Heart right ventricle (tissue), 16 donors: ENCODE data around the gene ELF5. TPM values are rescaled to one million over a fixed set of nuclear protein-coding genes. Genes with fewer than 3 reads are reported as not detected.

ENCODE experiments used
- ATAC-seq, 8 donors: fragments of 200-7000 bp; cut with Tn5 transposase; one replicate each; pipeline ENCODE4 v1.9.1; 2020; ENCODE audit warnings: mild to moderate bottlenecking in 8 of 8, moderate library complexity in 8 of 8, moderate number of reproducible peaks in 1 of 8
- DNase-seq, 2 donors: peaks; one replicate each; pipeline ENCODE4 v3.0.0-alpha.2; 2020
- H3K27ac ChIP-seq, 10 donors: fragments of 200-600 bp; sonication (generic) in 2 of 10; one replicate each; pipeline versions ENCODE4 v1.5.0 to v1.8.0; 2020 to 2022; ENCODE audit warnings: mild to moderate bottlenecking in 3 of 10
- H3K27me3 ChIP-seq, 7 donors: fragments of 200-600 bp; one replicate each; pipeline ENCODE4 v1.8.0; 2021 to 2022; ENCODE audit warnings: mild to moderate bottlenecking in 2 of 7
- H3K36me3 ChIP-seq, 9 donors: fragments of 200-600 bp; sonication (generic) in 1 of 9; one replicate each; pipeline versions ENCODE4 v1.5.0 to v1.8.0; 2020 to 2022; ENCODE audit warnings: mild to moderate bottlenecking in 2 of 9
- H3K4me1 ChIP-seq, 9 donors: fragments of 200-600 bp; sonication (generic) in 1 of 9; one replicate each; pipeline versions ENCODE4 v1.5.0 to v1.8.0; 2020 to 2022; ENCODE audit warnings: mild to moderate bottlenecking in 4 of 9
- H3K4me3 ChIP-seq, 10 donors: fragments of 200-600 bp; sonication (generic) in 2 of 10; one replicate each; pipeline versions ENCODE4 v1.5.0 to v1.8.0; 2020 to 2022; ENCODE audit warnings: mild to moderate bottlenecking in 7 of 10, moderate library complexity in 2 of 10
- H3K9me3 ChIP-seq, 11 donors: fragments of 200-600 bp in 10 of 11; sonication (generic) in 2 of 11; one replicate each; pipeline versions ENCODE4 v1.5.0 to v1.8.0; 2013 to 2022; ENCODE audit warnings: mild to moderate bottlenecking in 2 of 11, control low read depth in 1 of 11, moderate library complexity in 1 of 11
- WGBS, 2 donors: extraction: QIAGEN DNeasy Blood & Tissue Kit; methylation state at CpG; one replicate each; pipeline ENCODE4 v1.1.7; 2013; ENCODE audit warnings: inconsistent platforms in 1 of 2; 5-methylcytosine and 5-hydroxymethylcytosine counted together
- intact Hi-C, 10 donors: fragments of 100-400 bp; cut with DNase I; formaldehyde crosslinking; loops; one replicate each; pipeline versions ENCODE4 v1.11.1 to v1.14.2; 2022
- polyA plus RNA-seq, 2 donors: library from polyadenylated mRNA; stranded (reverse); fragments of 200-250 nt; gene quantifications; one replicate each; pipeline ENCODE4 v1.2.3, GENCODE V29; 2013
- total RNA-seq, 10 donors: library from RNA; stranded (reverse); fragmentation: NEBNext Ultra II Directional in 3 of 10; extraction: Animal tissue kit (Norgen Biotek cat#: 25700) in 3 of 10; gene quantifications; one replicate each; pipeline versions ENCODE4 v1.2.1 to v1.2.4, GENCODE V29; 2021 to 2023
- TF ChIP-seq, protein P1 (sequence below), 9 donors: fragments of 200-600 bp; sonication (generic) in 2 of 9; IDR thresholded peaks; one replicate each; pipeline versions ENCODE4 v1.5.0 to v1.8.0; 2021 to 2022; ENCODE audit warnings: antibody characterized with exemption in 9 of 9, mild to moderate bottlenecking in 5 of 9, moderate library complexity in 1 of 9
- donor health status: Arrhythmogenic right ventricular cardiomyopathy.
- donor health status: ischemic (EF 13 %, LVEDD 7.1; RV severe dilation, severe dysfunction).
- donor health status: healthy with polysubstance abuse.
- donor health status: DM: no; HTN: yes; CAD: no.
- donor health status: DM: no; HTN: no; CAD: no.
- donor health status: ischemic (EF 25% LVEDD 6.9; RV normal size, moderate dysfunction).
- donor health status: ischemic (EF 25% LVEDD 5.7; RV mildly dilated, moderate dysfunction).
- donor health status: healthy.
- donor health status: DM: yes; HTN: yes; CAD: no.
- donor health status: Ischemic cardiomyopathy.
- donor health status: ischemic (EF 35%, LVEDD 5.7; RV mildly dilated, moderate dysfunction).
- donor health status: nonischemic (EF 11% LVEDD 7.7; RV severe dilation, severe dysfunction).
- donor health status: DM: yes; HTN: yes; CAD: no.
- donor health status: PGD.
- donor health status: ischemic (EF 29% LVEDD 5.4; RV normal size, mild dysfunction).
- donor health status: nonischemic (EF 23%, LVEDD 6.1; RV moderate dilation, normal function).

ELF5 gene
- total and polyA plus RNA-seq, 12 donors: not detected

DNA sequence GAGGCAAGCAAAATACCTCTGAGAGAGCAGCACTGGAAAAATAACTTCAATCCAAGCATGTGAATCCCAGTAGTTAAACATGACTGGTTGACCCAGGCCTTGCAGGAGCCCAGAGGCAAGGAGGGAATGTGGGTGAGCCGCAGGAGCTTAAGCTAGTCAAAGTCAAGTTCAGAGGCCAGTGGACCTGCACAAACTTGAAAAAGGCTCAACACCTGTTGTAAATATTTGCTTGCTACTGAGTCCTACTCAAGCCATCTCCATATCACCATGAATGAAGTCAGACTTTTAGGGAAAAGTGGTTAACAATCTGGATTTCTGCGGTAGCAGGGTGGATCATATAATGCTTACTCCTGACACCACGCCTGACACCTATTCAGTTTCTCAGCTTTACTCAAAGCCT, 79.7 kb downstream of the ELF5 start:
- 92 to 95% methylated on average over 3 of the region's 3 CpGs for WGBS, 2 donors
- no peak overlapping the region for H3K4me3 ChIP-seq
- TF ChIP-seq, protein P1, sequence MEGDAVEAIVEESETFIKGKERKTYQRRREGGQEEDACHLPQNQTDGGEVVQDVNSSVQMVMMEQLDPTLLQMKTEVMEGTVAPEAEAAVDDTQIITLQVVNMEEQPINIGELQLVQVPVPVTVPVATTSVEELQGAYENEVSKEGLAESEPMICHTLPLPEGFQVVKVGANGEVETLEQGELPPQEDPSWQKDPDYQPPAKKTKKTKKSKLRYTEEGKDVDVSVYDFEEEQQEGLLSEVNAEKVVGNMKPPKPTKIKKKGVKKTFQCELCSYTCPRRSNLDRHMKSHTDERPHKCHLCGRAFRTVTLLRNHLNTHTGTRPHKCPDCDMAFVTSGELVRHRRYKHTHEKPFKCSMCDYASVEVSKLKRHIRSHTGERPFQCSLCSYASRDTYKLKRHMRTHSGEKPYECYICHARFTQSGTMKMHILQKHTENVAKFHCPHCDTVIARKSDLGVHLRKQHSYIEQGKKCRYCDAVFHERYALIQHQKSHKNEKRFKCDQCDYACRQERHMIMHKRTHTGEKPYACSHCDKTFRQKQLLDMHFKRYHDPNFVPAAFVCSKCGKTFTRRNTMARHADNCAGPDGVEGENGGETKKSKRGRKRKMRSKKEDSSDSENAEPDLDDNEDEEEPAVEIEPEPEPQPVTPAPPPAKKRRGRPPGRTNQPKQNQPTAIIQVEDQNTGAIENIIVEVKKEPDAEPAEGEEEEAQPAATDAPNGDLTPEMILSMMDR (IDR thresholded peaks at IDR 0.05): no peak
- intact Hi-C loops: no loop called here
- no peaks in the 10 kb centered on the region for H3K9me3 ChIP-seq
- DNase-seq: no peak
- no peak overlapping the region for H3K27ac ChIP-seq
- H3K27me3 ChIP-seq: no peaks in the 10 kb centered on the region
- H3K4me1 ChIP-seq: peaks cover 0 to 23% (median 7%) of the 10 kb centered on the region in 9 donors
- no peak for ATAC-seq
- H3K36me3 ChIP-seq: no peaks in the 10 kb centered on the region

DNA sequence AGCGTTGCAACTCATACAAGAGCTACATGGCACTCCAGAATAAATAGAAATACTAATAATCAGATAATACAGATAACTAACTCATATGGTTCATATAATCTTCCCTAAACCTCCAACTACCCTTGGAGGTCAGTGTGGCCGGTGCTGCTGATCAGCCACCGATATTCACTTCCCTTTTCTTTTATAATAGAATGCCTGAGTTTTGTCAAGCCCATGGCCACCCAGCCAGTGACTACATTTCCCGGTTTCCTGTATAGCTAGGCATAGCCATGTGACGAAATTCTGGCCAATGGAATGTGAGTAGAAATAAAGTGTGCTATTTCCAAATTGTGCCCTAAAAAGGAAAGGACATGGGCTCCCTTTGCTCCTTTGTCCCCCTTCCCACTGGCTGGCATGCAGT, 80.8 kb downstream of the ELF5 start:
- no peaks in the 10 kb centered on the region for H3K27me3 ChIP-seq
- H3K27ac ChIP-seq: no peak overlapping the region
- no peaks in the 10 kb centered on the region for H3K36me3 ChIP-seq
- ATAC-seq: no peak
- H3K4me3 ChIP-seq: no peak overlapping the region
- intact Hi-C loops: no loop called here
- H3K4me1 ChIP-seq: peaks cover 0 to 19% (median 2%) of the 10 kb centered on the region in 9 donors
- 77 to 83% methylated on average over 5 of the region's 5 CpGs for WGBS, 2 donors
- no peaks in the 10 kb centered on the region for H3K9me3 ChIP-seq
- DNase-seq: no peak
- TF ChIP-seq, protein P1 (IDR thresholded peaks at IDR 0.05): no peak

DNA sequence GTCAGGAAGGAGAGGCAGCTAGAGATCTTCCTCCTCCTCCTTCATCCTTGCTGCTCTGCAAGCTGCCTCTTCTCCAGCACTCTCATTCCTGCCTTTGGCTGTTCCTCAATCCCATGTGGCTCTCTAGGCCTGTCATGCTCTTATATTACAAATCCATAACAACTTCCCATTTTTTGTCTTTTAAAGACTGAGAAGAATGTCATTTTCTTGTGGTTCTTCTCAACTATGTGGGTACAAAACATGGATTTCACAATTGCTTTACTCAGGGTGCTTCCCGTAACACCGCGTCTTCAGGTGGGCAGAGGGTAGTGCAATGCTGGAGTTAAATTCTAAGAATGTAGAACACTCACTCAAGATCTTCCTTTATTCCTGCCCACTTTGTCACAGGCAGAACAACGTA, 81.6 kb downstream of the ELF5 start:
- Histone ChIP-seq H3K27ac (no peak overlapping the region), H3K27me3 (no peaks in the 10 kb centered on the region), H3K36me3 (no peaks in the 10 kb centered on the region), H3K4me3 (no peak overlapping the region), H3K9me3 (no peaks in the 10 kb centered on the region), H3K4me1 (peaks cover 0 to 23% (median 0%) of the 10 kb centered on the region in 9 donors)
- TF ChIP-seq, protein P1 (IDR thresholded peaks at IDR 0.05): no peak
- ATAC-seq (no peak), DNase-seq (no peak)
- WGBS, 2 donors: 91 to 93% methylated on average over 4 of the region's 4 CpGs
- intact Hi-C loops: no loop called here

Other genes with a start within 250 kb of the ELF5 start
- gene ABTB2, start 155.8 kb downstream of the ELF5 start, total RNA-seq: 10 to 100 TPM in 9 of 10 donors, 1 to 10 TPM in 1; 7.3 to 19.1 (median 15.8) TPM
- gene ABTB2, start 155.8 kb downstream of the ELF5 start, polyA plus RNA-seq: 10 to 100 TPM in 1 of 2 donors, 1 to 10 TPM in 1; 2.5 to 11.0 TPM
- gene CAT, start 74.9 kb downstream of the ELF5 start, total RNA-seq: 100 to 1,000 TPM in 4 of 10 donors, 10 to 100 TPM in 6; 45.5 to 134 (median 87.1) TPM
- 10 to 100 TPM; 42.0 to 73.9 TPM for gene CAT, start 74.9 kb downstream of the ELF5 start, polyA plus RNA-seq
- gene EHF, start 107.3 kb upstream of the ELF5 start, total RNA-seq: 1 to 10 TPM in 4 of 10 donors, under 1 TPM in 5, not detected in 1; 0.56 to 3.2 (median 0.90) TPM
- under 1 TPM; 0.09 to 0.66 TPM for gene EHF, start 107.3 kb upstream of the ELF5 start, polyA plus RNA-seq